Measurements from ENCODE around the gene ELF5. TPM values are rescaled to one million over a fixed set of nuclear protein-coding genes. Genes with fewer than 3 reads are reported as not detected.

Gene ELF5
- total and polyA plus RNA-seq, 2 donors (not counting 3 experiments of a cell fraction or from before 2014, with no cell fraction given) = not detected

- ChIA-PET CTCF (interaction anchor here (2.3 to 5.5 kb wide), 5 partner anchors 11 to 384 kb away, joined by 12 to 32 read pairs (median 16); no protein-coding TSS in a partner anchor), POLR2A (no interaction called here)
- dilution Hi-C loops (cut with MboI; ENCODE audit: extremely low pct_ligation_motif_present, low sequenced_read_pairs) = no loop called here
- H2AFZ ChIP-seq (ENCODE audit: low read depth, low read length) = no peak overlapping the region
- no peaks in the 10 kb centered on the region for H4K20me1 ChIP-seq (replicated peaks; ENCODE audit: control insufficient read depth, extremely low read depth, insufficient read depth, low read length)
- intact Hi-C loops (cut with micrococcal nuclease) = no loop called here
- H3K9me1 ChIP-seq (replicated peaks; ENCODE audit: control insufficient read depth, extremely low read depth, insufficient read depth, low read length) = no peaks in the 10 kb centered on the region
- no peaks in the 10 kb centered on the region for H3K9me3 ChIP-seq (replicated peaks; ENCODE audit: control insufficient read depth, insufficient read depth, low read length)
- H3K9ac ChIP-seq (replicated peaks; ENCODE audit: extremely low read depth, insufficient read depth, low read length) = no peak overlapping the region
- H3K79me2 ChIP-seq (ENCODE audit: control insufficient read depth, insufficient read depth, low read length) = no peaks in the 10 kb centered on the region
- H3K36me3 ChIP-seq (ENCODE audit: control insufficient read depth in 2 of 2, extremely low read depth in 1 of 2, insufficient read depth in 2 of 2, low read length in 2 of 2) = no peaks in the 10 kb centered on the region
- TF ChIP-seq POLR2AphosphoS5 (IDR thresholded peaks at IDR 0.05; ENCODE audit: insufficient read depth, low read depth, low read length) (no peak), FOS (IDR thresholded peaks at IDR 0.05; ENCODE audit: borderline replicate concordance, insufficient read depth, low read length) (no peak)
- TF ChIP-seq, protein P1, sequence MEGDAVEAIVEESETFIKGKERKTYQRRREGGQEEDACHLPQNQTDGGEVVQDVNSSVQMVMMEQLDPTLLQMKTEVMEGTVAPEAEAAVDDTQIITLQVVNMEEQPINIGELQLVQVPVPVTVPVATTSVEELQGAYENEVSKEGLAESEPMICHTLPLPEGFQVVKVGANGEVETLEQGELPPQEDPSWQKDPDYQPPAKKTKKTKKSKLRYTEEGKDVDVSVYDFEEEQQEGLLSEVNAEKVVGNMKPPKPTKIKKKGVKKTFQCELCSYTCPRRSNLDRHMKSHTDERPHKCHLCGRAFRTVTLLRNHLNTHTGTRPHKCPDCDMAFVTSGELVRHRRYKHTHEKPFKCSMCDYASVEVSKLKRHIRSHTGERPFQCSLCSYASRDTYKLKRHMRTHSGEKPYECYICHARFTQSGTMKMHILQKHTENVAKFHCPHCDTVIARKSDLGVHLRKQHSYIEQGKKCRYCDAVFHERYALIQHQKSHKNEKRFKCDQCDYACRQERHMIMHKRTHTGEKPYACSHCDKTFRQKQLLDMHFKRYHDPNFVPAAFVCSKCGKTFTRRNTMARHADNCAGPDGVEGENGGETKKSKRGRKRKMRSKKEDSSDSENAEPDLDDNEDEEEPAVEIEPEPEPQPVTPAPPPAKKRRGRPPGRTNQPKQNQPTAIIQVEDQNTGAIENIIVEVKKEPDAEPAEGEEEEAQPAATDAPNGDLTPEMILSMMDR (IDR thresholded peaks at IDR 0.05; ENCODE audit: extremely low read depth in 1 of 2, insufficient read depth in 1 of 2, low read depth in 1 of 2, low read length in 2 of 2) = no peak
- H3K27me3 ChIP-seq (ENCODE audit: control insufficient read depth in 2 of 2, insufficient read depth in 2 of 2, low read length in 2 of 2) = no peaks in the 10 kb centered on the region
- no peak overlapping the region for H3K4me3 ChIP-seq (replicated peaks in 1 of 3; ENCODE audit: insufficient read depth in 1 of 3, low read depth in 1 of 3, low read length in 3 of 3)
- no peaks in the 10 kb centered on the region for H3K4me1 ChIP-seq (ENCODE audit: control insufficient read depth, extremely low read depth, insufficient read depth, low read length)
- H3K27ac ChIP-seq (ENCODE audit: insufficient read depth, low read depth, low read length) = no peak overlapping the region
- H3K4me2 ChIP-seq (ENCODE audit: insufficient read depth, low read length) = no peak overlapping the region
- FAIRE-seq = no peak
- no TSS peak for BruUV-seq (replicated peaks)
- DNase-seq (ENCODE audit: low read depth, low spot score) = no peak
Observed at GRCh38 chr11:34514597-34514996, 1.0 kb upstream of the ELF5 start.

GRCh38 chr11:34512840-34513681 is 533 bp downstream of the ELF5 start:
- H3K9ac ChIP-seq (replicated peaks; ENCODE audit: extremely low read depth, insufficient read depth, low read length) = no peak overlapping the region
- ChIA-PET CTCF (interaction anchor here (0.6 to 5.5 kb wide), 31 partner anchors 9 to 972 kb away, joined by 3 to 32 read pairs (median 4); no protein-coding TSS in a partner anchor), POLR2A (no interaction called here)
- dilution Hi-C loops (cut with MboI; ENCODE audit: extremely low pct_ligation_motif_present, low sequenced_read_pairs) = no loop called here
- H3K9me3 ChIP-seq (replicated peaks; ENCODE audit: control insufficient read depth, insufficient read depth, low read length) = no peaks in the 10 kb centered on the region
- no peaks in the 10 kb centered on the region for H3K4me1 ChIP-seq (ENCODE audit: control insufficient read depth, extremely low read depth, insufficient read depth, low read length)
- no peaks in the 10 kb centered on the region for H3K27me3 ChIP-seq (ENCODE audit: control insufficient read depth in 2 of 2, insufficient read depth in 2 of 2, low read length in 2 of 2)
- H4K20me1 ChIP-seq (replicated peaks; ENCODE audit: control insufficient read depth, extremely low read depth, insufficient read depth, low read length) = no peaks in the 10 kb centered on the region
- H3K79me2 ChIP-seq (ENCODE audit: control insufficient read depth, insufficient read depth, low read length) = no peaks in the 10 kb centered on the region
- H3K27ac ChIP-seq (ENCODE audit: insufficient read depth, low read depth, low read length) = no peak overlapping the region
- H3K36me3 ChIP-seq (ENCODE audit: control insufficient read depth in 2 of 2, extremely low read depth in 1 of 2, insufficient read depth in 2 of 2, low read length in 2 of 2) = no peaks in the 10 kb centered on the region
- no peak overlapping the region for H3K4me3 ChIP-seq (replicated peaks in 1 of 3; ENCODE audit: insufficient read depth in 1 of 3, low read depth in 1 of 3, low read length in 3 of 3)
- no TSS peak for BruUV-seq (replicated peaks)
- peak; percentile 49 for DNase-seq (ENCODE audit: low read depth, low spot score)
- peak; percentile 77 for FAIRE-seq
- TF ChIP-seq, protein P1 (IDR thresholded peaks at IDR 0.05; ENCODE audit: extremely low read depth in 1 of 2, insufficient read depth in 1 of 2, low read depth in 1 of 2, low read length in 2 of 2) = peak; percentile 86 to 92
- no peak for TF ChIP-seq MAX (IDR thresholded peaks at IDR 0.05; ENCODE audit: insufficient read depth, insufficient read length)
- TF ChIP-seq POLR2A (IDR thresholded peaks at IDR 0.05; ENCODE audit: low read depth, low read length) = no peak
- no peak for TF ChIP-seq JUN (IDR thresholded peaks at IDR 0.05; ENCODE audit: borderline replicate concordance, insufficient read depth, insufficient read length, low read depth)
- TF ChIP-seq MYC (IDR thresholded peaks at IDR 0.05; ENCODE audit: low read depth, low read length) = no peak
- intact Hi-C loops (cut with micrococcal nuclease) = loop anchor here (1.0 kb wide), 2 partner anchors 378 to 879 kb away; no protein-coding TSS in a partner anchor
- H3K4me2 ChIP-seq (ENCODE audit: insufficient read depth, low read length) = no peak overlapping the region
- H2AFZ ChIP-seq (ENCODE audit: low read depth, low read length) = no peak overlapping the region
- H3K9me1 ChIP-seq (replicated peaks; ENCODE audit: control insufficient read depth, extremely low read depth, insufficient read depth, low read length) = no peaks in the 10 kb centered on the region

Measured in endothelial cell of umbilical vein (primary cell).